Measurements from ENCODE around the gene RIN3.

DNA sequence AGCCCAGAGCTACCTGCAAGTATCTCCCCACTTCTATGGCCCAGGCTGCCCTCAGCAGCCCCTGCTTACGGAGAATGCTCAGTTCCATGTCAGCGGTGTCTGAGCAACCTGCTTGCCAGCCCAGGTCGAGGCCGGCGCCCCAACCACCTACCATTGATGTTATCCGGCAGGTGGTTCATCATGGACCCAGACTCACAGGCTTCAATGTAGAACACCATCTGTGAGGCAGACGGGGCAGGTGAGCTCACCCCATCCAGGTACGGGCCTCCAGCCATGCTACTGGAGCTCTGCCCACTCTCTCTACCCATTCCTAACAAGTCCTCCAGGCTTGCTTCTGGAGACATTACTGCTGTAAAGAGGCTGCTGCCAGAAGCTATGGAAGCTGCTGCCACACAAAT lies 199.1 kb downstream of the RIN3 start:
- TF ChIP-seq EZH2 (IDR thresholded peaks at IDR 0.05; ENCODE audit: insufficient read depth, poor library complexity, severe bottlenecking), result no peak
- no peak for TF ChIP-seq EZH2phosphoT487 (IDR thresholded peaks at IDR 0.05; ENCODE audit: insufficient read depth, low read depth)
